Neural crest cell (in vitro differentiated cells): ENCODE measurements around the gene DISC1. TPM values are rescaled to one million over a fixed set of nuclear protein-coding genes. Genes with fewer than 3 reads are reported as not detected.

Source experiments
- DNase-seq: peaks from one replicate; pipeline ENCODE4 v3.0.0; 2021; ENCODE audit warnings: low read depth, mixed read lengths, low spot score
- H3K27ac Mint-ChIP-seq: one replicate; pipeline ENCODE4 v1.8.0; 2021; ENCODE audit warnings: mild to moderate bottlenecking, mixed read lengths; ENCODE audit not compliant: unreplicated experiment
- H3K27me3 Mint-ChIP-seq: 2 replicates; pipeline ENCODE4 v1.8.0; 2021; ENCODE audit warnings: low read depth, mild to moderate bottlenecking, mixed read lengths
- H3K36me3 Mint-ChIP-seq: 2 replicates; pipeline ENCODE4 v1.8.0; 2021; ENCODE audit warnings: low read depth, mild to moderate bottlenecking, mixed read lengths
- H3K4me1 Mint-ChIP-seq: 2 replicates; pipeline ENCODE4 v1.8.0; 2021; ENCODE audit warnings: mixed read lengths
- H3K4me3 Mint-ChIP-seq: one replicate; pipeline ENCODE4 v1.8.0; 2021; ENCODE audit warnings: mild to moderate bottlenecking, mixed read lengths
- H3K9me3 Mint-ChIP-seq: 2 replicates; pipeline ENCODE4 v1.8.0; 2021; ENCODE audit warnings: mixed read lengths
- total RNA-seq: library from RNA; stranded (reverse); gene quantifications from 2 replicates; pipeline ENCODE4 v1.2.1, GENCODE V29; 2021
- TF ChIP-seq, protein P1 (sequence below): fragments of 200-600 bp; sonication (generic); conservative IDR thresholded peaks from 2 replicates; pipeline ENCODE4 v1.5.0; 2021; ENCODE audit warnings: antibody characterized with exemption, mild to moderate bottlenecking

Gene DISC1
- total RNA-seq, 1 donor from 2014 or later, result 13.7 TPM

DNA sequence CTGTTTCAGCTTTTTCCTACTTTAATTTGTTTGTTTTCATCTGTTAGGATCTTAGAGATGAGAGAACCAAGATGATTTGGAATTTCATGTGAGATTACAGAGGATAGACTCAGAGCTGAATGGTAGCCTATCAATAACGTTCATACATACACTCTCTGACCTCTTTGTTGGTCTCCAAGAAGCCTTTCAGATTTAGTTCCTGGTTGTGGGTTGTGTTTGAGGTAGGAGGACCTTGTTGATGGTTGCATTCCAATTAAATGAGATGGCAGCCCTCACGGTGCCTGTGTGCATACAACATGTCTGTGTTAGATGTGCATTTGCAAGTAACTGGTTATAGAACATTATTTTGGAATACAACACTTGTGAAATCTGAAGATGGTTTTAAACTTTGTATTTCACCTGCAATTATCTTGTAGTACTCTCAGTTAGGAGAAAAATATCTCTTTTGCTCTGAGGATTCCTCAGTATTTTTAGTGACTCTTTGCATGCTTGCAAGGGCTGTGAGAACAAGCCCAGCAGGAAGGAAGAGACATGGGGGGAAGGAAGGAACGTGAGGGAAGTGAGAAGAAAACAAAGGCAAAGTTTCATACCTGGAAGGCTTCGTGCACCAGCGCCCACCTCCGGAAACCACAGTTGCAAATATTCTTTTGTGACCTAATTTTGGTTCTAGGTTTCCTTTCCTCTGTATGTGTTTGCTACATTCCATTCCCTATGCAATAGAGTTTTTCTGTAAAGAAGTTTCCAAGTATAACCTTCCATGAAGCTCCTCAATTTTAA is 291.8 kb downstream of the DISC1 start:
- H3K4me3 Mint-ChIP-seq, result no peak overlapping the region
- peak overlapping the region; percentile 85 for H3K27ac Mint-ChIP-seq
- H3K27me3 Mint-ChIP-seq, result no peaks in the 10 kb centered on the region
- H3K36me3 Mint-ChIP-seq, result peaks cover 6% of the 10 kb centered on the region
- no peaks in the 10 kb centered on the region for H3K9me3 Mint-ChIP-seq
- no peak for DNase-seq
- peaks cover 42% of the 10 kb centered on the region for H3K4me1 Mint-ChIP-seq
- TF ChIP-seq, protein P1, sequence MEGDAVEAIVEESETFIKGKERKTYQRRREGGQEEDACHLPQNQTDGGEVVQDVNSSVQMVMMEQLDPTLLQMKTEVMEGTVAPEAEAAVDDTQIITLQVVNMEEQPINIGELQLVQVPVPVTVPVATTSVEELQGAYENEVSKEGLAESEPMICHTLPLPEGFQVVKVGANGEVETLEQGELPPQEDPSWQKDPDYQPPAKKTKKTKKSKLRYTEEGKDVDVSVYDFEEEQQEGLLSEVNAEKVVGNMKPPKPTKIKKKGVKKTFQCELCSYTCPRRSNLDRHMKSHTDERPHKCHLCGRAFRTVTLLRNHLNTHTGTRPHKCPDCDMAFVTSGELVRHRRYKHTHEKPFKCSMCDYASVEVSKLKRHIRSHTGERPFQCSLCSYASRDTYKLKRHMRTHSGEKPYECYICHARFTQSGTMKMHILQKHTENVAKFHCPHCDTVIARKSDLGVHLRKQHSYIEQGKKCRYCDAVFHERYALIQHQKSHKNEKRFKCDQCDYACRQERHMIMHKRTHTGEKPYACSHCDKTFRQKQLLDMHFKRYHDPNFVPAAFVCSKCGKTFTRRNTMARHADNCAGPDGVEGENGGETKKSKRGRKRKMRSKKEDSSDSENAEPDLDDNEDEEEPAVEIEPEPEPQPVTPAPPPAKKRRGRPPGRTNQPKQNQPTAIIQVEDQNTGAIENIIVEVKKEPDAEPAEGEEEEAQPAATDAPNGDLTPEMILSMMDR, result no peak

DNA sequence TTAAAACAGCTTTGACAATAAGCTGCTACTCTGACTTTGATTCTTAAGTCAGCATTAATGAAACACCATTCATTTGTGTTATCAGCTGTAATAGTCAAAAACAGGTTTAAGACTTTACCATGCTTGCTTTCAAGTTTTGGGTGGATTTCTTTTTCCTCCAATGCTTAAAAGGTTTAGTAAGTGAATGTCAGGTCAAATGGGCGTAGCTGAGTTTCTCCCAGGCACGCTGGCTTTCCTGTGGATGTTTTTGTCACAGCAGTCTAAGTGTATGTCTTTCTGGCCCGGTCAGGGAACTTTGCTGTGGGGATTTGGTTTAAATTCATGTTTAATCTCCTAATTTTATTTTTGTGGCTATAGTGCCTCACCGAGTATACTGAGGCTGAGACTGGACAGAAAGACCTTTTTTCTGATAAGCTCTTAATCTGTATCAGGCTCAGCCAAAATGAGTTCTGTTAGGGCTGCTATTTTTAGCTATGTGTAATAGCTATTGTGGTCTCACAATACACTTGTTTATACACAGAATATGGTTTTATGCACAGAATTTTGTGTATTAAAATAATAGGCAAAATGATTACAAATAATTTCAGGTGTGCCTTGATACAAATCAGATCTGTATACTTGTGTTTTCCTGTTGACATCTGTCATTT is 292.8 kb downstream of the DISC1 start:
- no peak overlapping the region for H3K4me3 Mint-ChIP-seq
- TF ChIP-seq, protein P1, result no peak
- no peaks in the 10 kb centered on the region for H3K27me3 Mint-ChIP-seq
- peak overlapping the region; percentile 85 for H3K27ac Mint-ChIP-seq
- H3K36me3 Mint-ChIP-seq, result peaks cover 4% of the 10 kb centered on the region
- H3K4me1 Mint-ChIP-seq, result peaks cover 51% of the 10 kb centered on the region
- DNase-seq, result no peak
- no peaks in the 10 kb centered on the region for H3K9me3 Mint-ChIP-seq

DNA sequence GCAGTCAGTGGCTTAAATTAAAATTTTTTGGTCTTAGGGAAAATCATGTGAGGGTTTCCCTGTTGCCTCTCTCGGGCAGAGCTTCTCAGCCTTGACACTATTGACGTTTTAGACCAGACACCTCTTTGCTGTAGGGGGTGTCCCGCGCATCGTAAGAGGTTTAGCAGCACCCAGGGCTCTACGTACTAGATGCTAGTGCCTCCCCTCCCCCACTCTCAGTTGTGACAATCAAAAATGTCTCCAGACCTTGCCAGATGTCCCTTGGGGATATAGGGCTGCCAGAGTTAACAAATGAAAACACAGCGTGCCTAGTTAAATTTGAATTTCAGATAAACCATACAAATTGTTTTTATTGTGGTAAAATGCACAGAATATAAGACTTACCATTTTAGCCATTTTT is 293.3 kb downstream of the DISC1 start:
- Mint-ChIP-seq H3K36me3 (peaks cover 4% of the 10 kb centered on the region), H3K9me3 (no peaks in the 10 kb centered on the region), H3K4me3 (no peak overlapping the region), H3K27me3 (no peaks in the 10 kb centered on the region), H3K4me1 (peaks cover 53% of the 10 kb centered on the region), H3K27ac (peak overlapping the region; percentile 83)
- TF ChIP-seq, protein P1, result no peak
- DNase-seq, result no peak

DNA sequence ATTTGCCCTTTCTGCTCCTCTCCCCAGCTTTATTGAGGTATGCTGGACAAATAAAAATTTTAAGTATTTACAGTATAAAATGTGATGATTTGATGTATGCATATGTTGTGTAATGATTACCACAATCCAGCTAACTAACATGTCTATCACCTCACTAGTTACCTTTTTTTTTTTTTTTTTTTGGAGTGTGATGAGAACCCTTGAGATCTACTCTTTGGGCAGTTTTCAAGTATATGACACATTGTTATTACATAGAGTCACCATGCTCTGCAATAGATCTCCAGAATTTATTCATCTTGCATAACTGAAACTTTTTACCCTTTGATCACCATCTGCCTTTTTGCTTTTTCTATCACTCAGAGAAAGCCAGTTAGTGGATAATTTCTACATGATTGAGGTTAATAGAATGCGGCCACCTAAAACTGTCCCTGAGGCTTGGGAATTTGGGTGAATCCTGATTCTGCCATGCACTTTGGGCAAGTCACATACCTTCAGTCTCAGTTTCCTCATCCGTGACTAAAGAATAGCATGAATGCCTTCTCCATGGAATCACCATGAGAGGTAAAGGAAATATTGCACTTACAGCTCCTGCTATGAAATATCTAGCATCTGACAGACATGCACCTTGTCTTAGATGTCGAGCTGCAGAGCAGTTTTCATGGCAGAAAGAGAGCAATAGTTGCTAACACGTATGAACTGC is 295.2 kb downstream of the DISC1 start:
- H3K4me1 Mint-ChIP-seq, result peaks cover 71% of the 10 kb centered on the region
- H3K27ac Mint-ChIP-seq, result peak overlapping the region; percentile 54
- no peaks in the 10 kb centered on the region for H3K27me3 Mint-ChIP-seq
- TF ChIP-seq, protein P1, result no peak
- no peaks in the 10 kb centered on the region for H3K36me3 Mint-ChIP-seq
- no peak for DNase-seq
- peak overlapping the region; percentile 38 for H3K4me3 Mint-ChIP-seq
- no peaks in the 10 kb centered on the region for H3K9me3 Mint-ChIP-seq

DNA sequence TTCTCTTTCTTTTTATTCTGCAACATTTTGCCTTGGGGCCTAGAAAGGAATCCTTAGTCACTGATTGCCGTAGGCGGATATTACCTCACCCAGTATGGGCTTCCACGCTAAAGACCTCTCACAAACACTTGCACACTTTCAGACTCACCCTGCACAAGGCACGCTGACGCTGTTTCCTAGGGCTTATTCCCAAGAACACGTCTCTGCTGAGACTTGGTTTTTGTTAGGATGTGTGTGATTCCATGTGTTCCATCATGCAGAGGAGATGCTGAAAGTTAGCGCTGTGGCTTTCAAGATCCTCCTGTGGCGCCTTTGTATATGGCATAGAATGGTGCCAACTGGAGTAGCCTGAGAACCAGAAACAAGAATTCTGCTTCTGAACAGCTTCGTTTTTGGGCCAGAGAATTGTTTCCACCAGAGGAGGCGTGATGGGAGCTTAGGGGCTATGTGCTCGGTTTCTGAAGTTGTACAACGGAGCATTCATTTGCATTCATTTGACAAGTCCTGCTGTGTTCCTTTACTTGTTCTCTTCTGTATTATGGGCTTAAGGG is 297.0 kb downstream of the DISC1 start:
- peak; percentile 14 for DNase-seq
- Mint-ChIP-seq H3K4me1 (peaks cover 72% of the 10 kb centered on the region), H3K9me3 (no peaks in the 10 kb centered on the region), H3K27me3 (no peaks in the 10 kb centered on the region), H3K4me3 (peak overlapping the region; percentile 52), H3K36me3 (no peaks in the 10 kb centered on the region), H3K27ac (peak overlapping the region; percentile 92)
- TF ChIP-seq, protein P1, result no peak
